ENCODE measurements around the gene CWC27.
"Not testable (repeated sequence)": the region's sequence is repeated elsewhere in the genome, so short reads cannot be mapped to it uniquely, and the experiment has no call there.

The CWC27 gene

GRCh38 chr5:64838803-64839202 is 70.1 kb downstream of the CWC27 start:
- DNase-seq (ENCODE audit: low read depth in 2 of 2), result no peak

- DNase-seq (ENCODE audit: low read depth in 2 of 2), result no peak
Measured at GRCh38 chr5:64839936-64840335, 71.2 kb downstream of the CWC27 start.

- no peak for DNase-seq (ENCODE audit: low read depth in 2 of 2)
Measured at GRCh38 chr5:64840958-64841357, 72.2 kb downstream of the CWC27 start.

- DNase-seq (ENCODE audit: low read depth in 2 of 2), result no peak
Measured at GRCh38 chr5:64853777-64854176, 85.0 kb downstream of the CWC27 start.

GRCh38 chr5:64854855-64855254 is 86.1 kb downstream of the CWC27 start:
- DNase-seq (ENCODE audit: low read depth in 2 of 2), result no peak

- no peak for DNase-seq (ENCODE audit: low read depth in 2 of 2)
Measured at GRCh38 chr5:64859881-64860280, 91.2 kb downstream of the CWC27 start.

- no peak for DNase-seq (ENCODE audit: low read depth in 2 of 2)
Measured at GRCh38 chr5:64861281-64861680, 92.6 kb downstream of the CWC27 start.

GRCh38 chr5:64864171-64864570 is 95.4 kb downstream of the CWC27 start:
- DNase-seq (ENCODE audit: low read depth in 2 of 2), result no peak

- no peak for DNase-seq (ENCODE audit: low read depth in 2 of 2)
Measured at GRCh38 chr5:64865662-64866061, 96.9 kb downstream of the CWC27 start.

- DNase-seq (ENCODE audit: low read depth in 2 of 2), result no peak
Measured at GRCh38 chr5:64869419-64869818, 100.7 kb downstream of the CWC27 start.

GRCh38 chr5:64872044-64872443 is 103.3 kb downstream of the CWC27 start:
- DNase-seq (ENCODE audit: low read depth in 2 of 2), result no peak

GRCh38 chr5:64873441-64873840 is 104.7 kb downstream of the CWC27 start:
- no peak for DNase-seq (ENCODE audit: low read depth in 2 of 2)

- DNase-seq (ENCODE audit: low read depth in 2 of 2), result no peak
Measured at GRCh38 chr5:64874753-64875152, 106.0 kb downstream of the CWC27 start.

- DNase-seq (ENCODE audit: low read depth in 2 of 2), result no peak
Measured at GRCh38 chr5:64876203-64876602, 107.5 kb downstream of the CWC27 start.

- no peak for DNase-seq (ENCODE audit: low read depth in 2 of 2)
Measured at GRCh38 chr5:64880821-64881220, 112.1 kb downstream of the CWC27 start.

GRCh38 chr5:64883912-64884311 is 115.2 kb downstream of the CWC27 start:
- DNase-seq (ENCODE audit: low read depth in 2 of 2), result no peak

GRCh38 chr5:64884541-64884940 is 115.8 kb downstream of the CWC27 start:
- DNase-seq (ENCODE audit: low read depth in 2 of 2), result no peak

GRCh38 chr5:64887910-64888309 is 119.2 kb downstream of the CWC27 start:
- no peak for DNase-seq (ENCODE audit: low read depth in 2 of 2)

GRCh38 chr5:64895748-64896147 is 127.0 kb downstream of the CWC27 start:
- DNase-seq (ENCODE audit: low read depth in 2 of 2), result no peak

- DNase-seq (ENCODE audit: low read depth in 2 of 2), result no peak
Measured at GRCh38 chr5:64899838-64900237, 131.1 kb downstream of the CWC27 start.

- DNase-seq (ENCODE audit: low read depth in 2 of 2), result no peak
Measured at GRCh38 chr5:64900618-64901017, 131.9 kb downstream of the CWC27 start.

GRCh38 chr5:64907399-64907798 is 138.7 kb downstream of the CWC27 start:
- DNase-seq (ENCODE audit: low read depth in 2 of 2), result not testable (repeated sequence)

- DNase-seq (ENCODE audit: low read depth in 2 of 2), result no peak
Measured at GRCh38 chr5:64914396-64914795, 145.7 kb downstream of the CWC27 start.

- DNase-seq (ENCODE audit: low read depth in 2 of 2), result no peak
Measured at GRCh38 chr5:64918083-64918482, 149.4 kb downstream of the CWC27 start.

- no peak for DNase-seq (ENCODE audit: low read depth in 2 of 2)
Measured at GRCh38 chr5:64921386-64921785, 152.7 kb downstream of the CWC27 start.

Data from stimulated activated CD8-positive, alpha-beta memory T cell treated with anti-CD3 and anti-CD28 coated beads, Interleukin-15, amount 100 ng/mL, for 4 hours (primary cell).